GM21367 (cell line): Measurements from ENCODE around the gene AKR1B15.
"Not testable (repeated sequence)": the region's sequence is repeated elsewhere in the genome, so short reads cannot be mapped to it uniquely, and the experiment has no call there.

Experiments
- ATAC-seq: cut with Tn5 transposase; IDR thresholded peaks from one replicate; pipeline ENCODE4 v1.9.1; 2021; ENCODE audit not compliant: unreplicated experiment

Gene AKR1B15

GRCh38 chr7:134548877-134549276 lies at the start of gene AKR1B15:
TSS of gene AKR1B15 (plus strand) at chr7:134549110. CDS start at chr7:134564620, 15,510 bp downstream.
- ATAC-seq = peak; percentile 95

- ATAC-seq = no peak
Observed at GRCh38 chr7:134500406-134500805, 48.5 kb upstream of the AKR1B15 start.

GRCh38 chr7:134500982-134501381 lies 47.9 kb upstream of the AKR1B15 start:
- ATAC-seq = no peak

GRCh38 chr7:134502463-134503371 lies 46.2 kb upstream of the AKR1B15 start:
- no peak for ATAC-seq

GRCh38 chr7:134504660-134505164 lies 44.2 kb upstream of the AKR1B15 start:
- ATAC-seq = no peak

GRCh38 chr7:134505856-134506255 lies 43.1 kb upstream of the AKR1B15 start:
- no peak for ATAC-seq

- no peak for ATAC-seq
Observed at GRCh38 chr7:134509010-134509409, 39.9 kb upstream of the AKR1B15 start.

GRCh38 chr7:134510646-134511045 lies 38.3 kb upstream of the AKR1B15 start:
- no peak for ATAC-seq

GRCh38 chr7:134512271-134512670 lies 36.6 kb upstream of the AKR1B15 start:
- no peak for ATAC-seq

- no peak for ATAC-seq
Observed at GRCh38 chr7:134513169-134513752, 35.6 kb upstream of the AKR1B15 start.

GRCh38 chr7:134514106-134514505 lies 34.8 kb upstream of the AKR1B15 start:
- no peak for ATAC-seq

- ATAC-seq = no peak
Observed at GRCh38 chr7:134514663-134515062, 34.2 kb upstream of the AKR1B15 start.

GRCh38 chr7:134515569-134516468 lies 33.1 kb upstream of the AKR1B15 start:
- ATAC-seq = no peak

- ATAC-seq = no peak
Observed at GRCh38 chr7:134520130-134520529, 28.8 kb upstream of the AKR1B15 start.

- ATAC-seq = no peak
Observed at GRCh38 chr7:134522601-134523000, 26.3 kb upstream of the AKR1B15 start.

- ATAC-seq = not testable (repeated sequence)
Observed at GRCh38 chr7:134525449-134525848, 23.5 kb upstream of the AKR1B15 start.

GRCh38 chr7:134526552-134527248 lies 22.2 kb upstream of the AKR1B15 start:
- not testable (repeated sequence) for ATAC-seq

- no peak for ATAC-seq
Observed at GRCh38 chr7:134527979-134528371, 20.9 kb upstream of the AKR1B15 start.

GRCh38 chr7:134528749-134529148 lies 20.2 kb upstream of the AKR1B15 start:
- ATAC-seq = no peak

GRCh38 chr7:134530460-134530859 lies 18.4 kb upstream of the AKR1B15 start:
- ATAC-seq = no peak
